Fibroblast of lung (primary cell): ENCODE measurements around the gene CLEC4D. TPM values are rescaled to one million over a fixed set of nuclear protein-coding genes. Genes with fewer than 3 reads are reported as not detected.

Source experiments
- DNase-seq, 2 donors: peaks; one replicate each; pipeline versions ENCODE4 v3.0.0 to v3.0.0-alpha.2; 2010; ENCODE audit warnings: low read depth in 2 of 2
- H2AFZ ChIP-seq: 2 replicates; pipeline ENCODE4 v1.5.1; 2012; ENCODE audit warnings: low read length, control low read depth, inconsistent platforms
- H3K27ac ChIP-seq: 2 replicates; pipeline ENCODE4 v1.5.1; 2011; ENCODE audit warnings: low read length, control low read depth; ENCODE audit not compliant: insufficient read depth
- H3K27me3 ChIP-seq: 2 replicates; pipeline ENCODE4 v1.5.1; 2011; ENCODE audit warnings: mild to moderate bottlenecking, low read length; ENCODE audit not compliant: control insufficient read depth, insufficient read depth
- H3K36me3 ChIP-seq: 2 replicates; pipeline ENCODE4 v1.5.1; 2011; ENCODE audit warnings: low read length; ENCODE audit not compliant: control insufficient read depth, insufficient read depth
- H3K4me1 ChIP-seq: 2 replicates; pipeline ENCODE4 v1.5.1; 2011; ENCODE audit warnings: low read length; ENCODE audit not compliant: control insufficient read depth, insufficient read depth; ENCODE audit errors: extremely low read depth
- H3K4me2 ChIP-seq: 2 replicates; pipeline ENCODE4 v1.5.1; 2011; ENCODE audit warnings: low read length, control low read depth; ENCODE audit not compliant: insufficient read depth; ENCODE audit errors: extremely low read depth
- H3K4me3 ChIP-seq, 4 experiments: fragments of 200-600 bp in 1 of 4; sonication (generic) in 1 of 4; replicated peaks in 1 of 4; 2 replicates each; pipeline ENCODE4 v1.5.1; 2011 to 2016; ENCODE audit warnings: low read length in 4 of 4, low read depth in 3 of 4, mild to moderate bottlenecking in 3 of 4, control low read depth in 2 of 4, inconsistent platforms in 1 of 4, mixed read lengths in 1 of 4; ENCODE audit not compliant: insufficient read depth in 1 of 4; ENCODE audit errors: control extremely low read depth in 1 of 4
- H3K79me2 ChIP-seq: 2 replicates; pipeline ENCODE4 v1.5.1; 2012; ENCODE audit warnings: mild to moderate bottlenecking, low read length, inconsistent platforms; ENCODE audit not compliant: control insufficient read depth, insufficient read depth
- H3K9ac ChIP-seq: 2 replicates; pipeline ENCODE4 v1.5.1; 2011; ENCODE audit warnings: mild to moderate bottlenecking, low read length, control low read depth; ENCODE audit not compliant: insufficient read depth
- H3K9me3 ChIP-seq: 2 replicates; pipeline ENCODE4 v1.5.1; 2012; ENCODE audit warnings: low read depth, low read length; ENCODE audit not compliant: control insufficient read depth, insufficient read depth
- H4K20me1 ChIP-seq: 2 replicates; pipeline ENCODE4 v1.5.1; 2011; ENCODE audit warnings: low read length; ENCODE audit not compliant: control insufficient read depth, insufficient read depth; ENCODE audit errors: extremely low read depth
- CTCF ChIP-seq, 2 donors: IDR thresholded peaks in 1 of 2; conservative IDR thresholded peaks in 1 of 2; 1 replicate in 1 of 2; 2 replicates in 1 of 2; pipeline ENCODE4 v1.5.1; 2011 to 2012; ENCODE audit warnings: low read length in 2 of 2, control low read depth in 1 of 2, inconsistent platforms in 1 of 2, low read depth in 1 of 2, mild to moderate bottlenecking in 1 of 2
- EZH2 ChIP-seq: IDR thresholded peaks from 2 replicates; pipeline ENCODE4 v1.5.1; 2012; ENCODE audit warnings: low read length, control low read depth, mild to moderate bottlenecking; ENCODE audit errors: missing control alignments
- polyA plus RNA-seq, 2 donors: library from polyadenylated mRNA; depleted of rRNA in 1 of 2; stranded (reverse) in 1 of 2; unstranded in 1 of 2; fragments of >200 nt; gene quantifications; 2 replicates each; pipeline ENCODE4 v1.2.1, GENCODE V29; 2011 to 2012; ENCODE audit warnings: missing spikeins in 1 of 2
- total RNA-seq: library from RNA; depleted of rRNA; stranded (reverse); fragments of >200 nt; gene quantifications from 2 replicates; pipeline ENCODE4 v1.2.1, GENCODE V29; 2014

The CLEC4D gene
- total and polyA plus RNA-seq, 2 donors (not counting 1 experiment from before 2014, with no cell fraction given): not detected

- Histone ChIP-seq H3K79me2 (no peaks in the 10 kb centered on the region), H3K36me3 (no peaks in the 10 kb centered on the region), H3K4me3 (no peak overlapping the region), H3K27me3 (no peaks in the 10 kb centered on the region), H3K9ac (no peak overlapping the region), H3K4me1 (no peaks in the 10 kb centered on the region), H2AFZ (no peak overlapping the region), H4K20me1 (no peaks in the 10 kb centered on the region), H3K9me3 (no peaks in the 10 kb centered on the region), H3K27ac (no peak overlapping the region), H3K4me2 (no peak overlapping the region)
- no peak for TF ChIP-seq EZH2
- TF ChIP-seq CTCF (conservative IDR thresholded peaks at IDR 0.05 in 1 of 2, IDR thresholded peaks at IDR 0.05 in 1 of 2; ENCODE audit: low read depth in 1 of 2, low read length in 2 of 2): no peak
- DNase-seq: no peak
These were observed 5.7 kb upstream of the CLEC4D start for GRCh38 chr12:8507596-8507995.

GRCh38 chr12:8508223-8508622, 5.1 kb upstream of the CLEC4D start:
- no peak overlapping the region for H3K4me3 ChIP-seq
- no peaks in the 10 kb centered on the region for H3K9me3 ChIP-seq
- H3K9ac ChIP-seq: no peak overlapping the region
- no peak overlapping the region for H2AFZ ChIP-seq
- no peak overlapping the region for H3K27ac ChIP-seq
- no peak for DNase-seq
- no peaks in the 10 kb centered on the region for H3K4me1 ChIP-seq
- H3K36me3 ChIP-seq: no peaks in the 10 kb centered on the region
- no peaks in the 10 kb centered on the region for H4K20me1 ChIP-seq
- no peaks in the 10 kb centered on the region for H3K79me2 ChIP-seq
- no peaks in the 10 kb centered on the region for H3K27me3 ChIP-seq
- TF ChIP-seq CTCF (conservative IDR thresholded peaks at IDR 0.05 in 1 of 2, IDR thresholded peaks at IDR 0.05 in 1 of 2; ENCODE audit: low read depth in 1 of 2, low read length in 2 of 2): no peak
- TF ChIP-seq EZH2: no peak
- no peak overlapping the region for H3K4me2 ChIP-seq

- Histone ChIP-seq H2AFZ (no peak overlapping the region), H3K9me3 (no peaks in the 10 kb centered on the region), H3K4me3 (no peak overlapping the region), H3K4me1 (no peaks in the 10 kb centered on the region), H3K27me3 (no peaks in the 10 kb centered on the region), H3K4me2 (no peak overlapping the region), H3K9ac (no peak overlapping the region), H3K79me2 (no peaks in the 10 kb centered on the region), H3K36me3 (no peaks in the 10 kb centered on the region), H4K20me1 (no peaks in the 10 kb centered on the region), H3K27ac (no peak overlapping the region)
- TF ChIP-seq CTCF (conservative IDR thresholded peaks at IDR 0.05 in 1 of 2, IDR thresholded peaks at IDR 0.05 in 1 of 2; ENCODE audit: low read depth in 1 of 2, low read length in 2 of 2) (no peak), EZH2 (no peak)
- no peak for DNase-seq
These were observed 4.1 kb upstream of the CLEC4D start for GRCh38 chr12:8508910-8509841.
